Measurements from ENCODE around the gene LRRC41.

DNA sequence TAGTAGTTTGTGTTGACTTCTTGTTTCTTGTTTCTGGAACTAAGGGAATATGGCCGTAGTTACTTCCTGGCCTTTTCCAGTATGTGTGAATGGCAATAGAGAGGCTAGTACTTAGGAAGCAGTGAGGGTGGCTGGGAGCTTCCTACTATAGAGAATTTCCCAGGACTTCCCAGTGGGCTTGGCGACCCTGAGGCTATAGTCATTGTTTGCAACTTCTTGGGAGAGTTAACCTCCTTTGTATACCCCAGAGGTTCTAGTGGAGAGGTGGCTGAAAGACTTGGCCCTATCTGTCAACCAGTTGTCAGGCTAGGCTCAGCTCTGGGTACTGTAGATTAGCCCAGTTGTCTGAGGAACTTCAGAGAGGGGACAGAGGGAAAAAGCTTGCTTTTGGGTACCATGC is 40.3 kb downstream of the LRRC41 start:
- no peak for TF ChIP-seq POLR2A (IDR thresholded peaks at IDR 0.05)
- no peak for TF ChIP-seq POLR2AphosphoS5 (IDR thresholded peaks at IDR 0.05)
- no peak for TF ChIP-seq CTCF (IDR thresholded peaks at IDR 0.05)
- no peak for TF ChIP-seq EP300 (IDR thresholded peaks at IDR 0.05)
